HG02610 (cell line): ENCODE results near the gene PSMD12.
"Not testable (repeated sequence)": the region's sequence is repeated elsewhere in the genome, so short reads cannot be mapped to it uniquely, and the experiment has no call there.

Source experiments
- ATAC-seq: cut with Tn5 transposase; IDR thresholded peaks from one replicate; pipeline ENCODE4 v1.9.1; 2021; ENCODE audit warnings: mild to moderate bottlenecking, moderate library complexity; ENCODE audit not compliant: unreplicated experiment

Gene PSMD12

GRCh38 chr17:67315865-67316264 lies 50.5 kb downstream of the PSMD12 start:
- no peak for ATAC-seq

- ATAC-seq = no peak
These were observed 54.1 kb downstream of the PSMD12 start for GRCh38 chr17:67312265-67312664.

GRCh38 chr17:67311575-67311974 lies 54.8 kb downstream of the PSMD12 start:
- ATAC-seq = no peak

- no peak for ATAC-seq
These were observed 56.0 kb downstream of the PSMD12 start for GRCh38 chr17:67310406-67310805.

GRCh38 chr17:67305446-67306235 lies 60.7 kb downstream of the PSMD12 start:
- not testable (repeated sequence) for ATAC-seq

GRCh38 chr17:67297454-67297960 lies 68.9 kb downstream of the PSMD12 start:
- ATAC-seq = no peak

GRCh38 chr17:67294451-67295199 lies 71.8 kb downstream of the PSMD12 start:
- ATAC-seq = no peak

GRCh38 chr17:67293251-67294203 lies 72.8 kb downstream of the PSMD12 start:
- ATAC-seq = peak; percentile 87

- ATAC-seq = no peak
These were observed 75.6 kb downstream of the PSMD12 start for GRCh38 chr17:67290711-67291291.

GRCh38 chr17:67290244-67290643 lies 76.1 kb downstream of the PSMD12 start:
- ATAC-seq = no peak

GRCh38 chr17:67289181-67289876 lies 77.0 kb downstream of the PSMD12 start:
- no peak for ATAC-seq
